ENCODE data around the gene SLC5A5. TPM values are rescaled to one million over a fixed set of nuclear protein-coding genes. Genes with fewer than 3 reads are reported as not detected.
A peak's percentile ranks its signal among the peaks of the same experiment; 100 is the strongest.

SLC5A5 gene
- total RNA-seq, 2 experiments from 2014 or later = 1.7 to 2.2 TPM

GRCh38 chr19:17855280-17856152 is 16.2 kb upstream of the SLC5A5 start:
- DNase-seq = peak; percentile 90
- CTCF ChIA-PET = interaction anchor here (0.6 to 20.4 kb wide), 21 partner anchors 9 to 249 kb away, joined by 3 to 326 read pairs (median 3); partner anchors contain the start of genes CCDC124 and SLC5A5
- POLR2A ChIA-PET = no interaction called here
- H3K4me1 Mint-ChIP-seq = peaks cover 23% of the 10 kb centered on the region
- H3K27me3 Mint-ChIP-seq = no peaks in the 10 kb centered on the region
- H3K36me3 Mint-ChIP-seq (ENCODE audit: low read depth) = peaks cover 15% of the 10 kb centered on the region
- H3K9me3 Mint-ChIP-seq = peaks cover 3% of the 10 kb centered on the region
- no peak overlapping the region for H3K4me3 Mint-ChIP-seq
- H3K27ac Mint-ChIP-seq = peak overlapping the region; percentile 74

DNA sequence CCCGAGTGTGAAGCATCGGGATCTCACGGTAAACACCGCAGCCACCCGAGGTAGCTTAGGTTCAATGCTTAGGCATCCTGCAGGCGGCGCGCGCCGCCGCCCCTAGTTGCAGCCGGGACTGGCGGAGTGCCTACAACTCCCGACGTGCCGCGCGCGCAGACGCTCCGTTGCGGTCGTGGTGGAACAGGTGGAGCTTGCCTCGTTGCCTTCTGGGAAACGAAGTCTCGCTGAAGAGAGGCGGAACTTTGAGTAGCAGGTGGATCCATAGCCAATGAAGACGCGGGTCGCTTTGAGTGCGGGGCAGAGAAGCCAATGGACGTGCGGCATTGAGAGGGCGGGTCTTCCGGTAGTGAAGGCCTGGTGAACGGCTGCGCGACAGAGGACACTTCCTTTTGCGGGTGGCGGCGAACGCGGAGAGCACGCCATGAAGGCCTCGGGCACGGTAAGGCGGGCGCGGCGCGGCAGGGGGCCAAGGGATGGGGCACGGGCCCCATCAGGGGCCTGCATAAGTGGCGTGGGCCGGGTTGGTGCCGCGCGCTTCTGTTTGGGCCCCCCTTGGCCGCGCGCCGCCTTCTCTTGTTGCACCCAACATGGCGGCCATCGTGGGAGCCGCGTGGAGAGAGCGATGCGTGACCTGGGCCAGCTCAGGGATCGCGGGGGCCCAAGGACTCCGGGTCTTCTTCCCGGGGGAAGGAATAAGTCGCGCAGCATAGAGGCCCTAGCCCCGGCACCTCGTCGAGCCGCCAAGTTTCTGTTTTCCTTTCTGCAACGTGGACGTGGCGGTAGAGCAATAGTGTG is 12.0 kb upstream of the SLC5A5 start, which contains the start of gene RPL18A:
Gene RPL18A (plus strand): TSS at position 378 of the 798 bp plus-strand sequence. CDS start 47 bp downstream, at position 425.
- peak; percentile 100 for DNase-seq
- Mint-ChIP-seq H3K4me1 (peaks cover 26% of the 10 kb centered on the region), H3K27ac (peak within 1 kb of the TSS; percentile 94), H3K9me3 (no peaks in the 10 kb centered on the region), H3K27me3 (no peaks in the 10 kb centered on the region), H3K4me3 (peak within 1 kb of the TSS; percentile 90), H3K36me3 (ENCODE audit: low read depth) (peaks cover 37% of the 10 kb centered on the region)
- CTCF ChIA-PET = interaction anchor here (0.5 to 20.4 kb wide), 55 partner anchors 9 to 1330 kb away, joined by 3 to 326 read pairs (median 4); partner anchors contain the start of genes ARRDC2, BST2, CCDC124 and FCHO1
- POLR2A ChIA-PET = interaction anchor here (0.9 to 1.4 kb wide), 4 partner anchors 9 to 73 kb away, joined by 3 to 38 read pairs (median 5); partner anchors contain the start of genes CCDC124 and JAK3

DNA sequence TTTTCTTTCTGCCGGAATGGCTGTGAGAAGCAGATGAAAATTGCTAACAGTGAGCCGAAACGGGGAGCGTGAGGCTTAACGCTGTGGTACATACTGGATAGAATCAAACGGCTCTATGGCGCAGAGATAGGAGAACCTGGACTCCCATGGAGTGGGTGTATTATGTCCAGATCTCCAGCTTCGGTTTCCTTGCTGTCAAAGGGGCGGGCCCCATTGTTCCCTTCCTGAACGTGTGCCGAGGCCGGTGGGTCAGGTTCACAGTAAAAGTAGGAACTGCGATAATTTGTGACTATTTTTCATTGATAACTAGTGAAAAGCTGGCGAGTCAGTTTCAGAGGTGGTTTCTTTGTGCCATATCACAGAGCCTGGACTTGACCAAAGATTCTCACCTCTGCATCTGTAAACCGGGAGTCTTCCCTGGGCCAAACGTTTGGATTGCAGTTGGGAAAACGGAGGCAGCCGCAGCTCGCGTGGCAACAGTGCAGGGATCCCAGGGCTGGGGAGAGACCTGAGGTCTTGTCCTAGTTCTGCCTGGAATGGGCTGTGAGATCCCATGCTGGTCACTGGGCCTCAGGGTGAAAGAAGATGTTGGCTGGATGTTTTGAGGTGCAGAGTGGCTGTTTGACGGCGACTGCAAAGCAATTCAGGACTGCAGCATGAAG is 11.3 kb upstream of the SLC5A5 start:
- DNase-seq = no peak
- H3K4me3 Mint-ChIP-seq = peak overlapping the region; percentile 90
- ChIA-PET POLR2A (no interaction called here), CTCF (interaction anchor here (1.4 to 20.4 kb wide), 5 partner anchors 10 to 364 kb away, joined by 3 to 326 read pairs (median 34); partner anchors contain the start of genes CCDC124 and SLC5A5)
- H3K27me3 Mint-ChIP-seq = no peaks in the 10 kb centered on the region
- peaks cover 42% of the 10 kb centered on the region for H3K36me3 Mint-ChIP-seq (ENCODE audit: low read depth)
- peaks cover 22% of the 10 kb centered on the region for H3K4me1 Mint-ChIP-seq
- H3K27ac Mint-ChIP-seq = peak overlapping the region; percentile 94
- H3K9me3 Mint-ChIP-seq = no peaks in the 10 kb centered on the region

- no peaks in the 10 kb centered on the region for H3K27me3 Mint-ChIP-seq
- H3K4me3 Mint-ChIP-seq = peak overlapping the region; percentile 90
- peaks cover 46% of the 10 kb centered on the region for H3K36me3 Mint-ChIP-seq (ENCODE audit: low read depth)
- ChIA-PET POLR2A (no interaction called here), CTCF (interaction anchor here (2.2 to 20.4 kb wide), 3 partner anchors 10 to 73 kb away, joined by 34 to 326 read pairs (median 39); partner anchors contain the start of genes CCDC124 and SLC5A5)
- DNase-seq = no peak
- no peaks in the 10 kb centered on the region for H3K9me3 Mint-ChIP-seq
- H3K4me1 Mint-ChIP-seq = peaks cover 18% of the 10 kb centered on the region
- peak overlapping the region; percentile 94 for H3K27ac Mint-ChIP-seq
These were observed 10.8 kb upstream of the SLC5A5 start for GRCh38 chr19:17860993-17861360.

GRCh38 chr19:17861542-17862402 is 10.0 kb upstream of the SLC5A5 start:
- peak overlapping the region; percentile 90 for H3K4me3 Mint-ChIP-seq
- ChIA-PET CTCF (interaction anchor here (20.4 kb wide), 1 partner anchor 72 kb away, joined by 326 read pairs; the partner anchor contains the start of gene CCDC124), POLR2A (no interaction called here)
- peaks cover 46% of the 10 kb centered on the region for H3K36me3 Mint-ChIP-seq (ENCODE audit: low read depth)
- no peak for DNase-seq
- H3K9me3 Mint-ChIP-seq = no peaks in the 10 kb centered on the region
- peaks cover 18% of the 10 kb centered on the region for H3K4me1 Mint-ChIP-seq
- H3K27ac Mint-ChIP-seq = peak overlapping the region; percentile 94
- H3K27me3 Mint-ChIP-seq = no peaks in the 10 kb centered on the region

- CTCF ChIA-PET = interaction anchor here (20.4 kb wide), 1 partner anchor 71 kb away, joined by 326 read pairs; the partner anchor contains the start of gene CCDC124
- H3K27ac Mint-ChIP-seq = peak overlapping the region; percentile 68
- H3K36me3 Mint-ChIP-seq (ENCODE audit: low read depth) = peaks cover 46% of the 10 kb centered on the region
- POLR2A ChIA-PET = no interaction called here
- peaks cover 18% of the 10 kb centered on the region for H3K4me1 Mint-ChIP-seq
- no peak overlapping the region for H3K4me3 Mint-ChIP-seq
- no peaks in the 10 kb centered on the region for H3K9me3 Mint-ChIP-seq
- no peak for DNase-seq
- H3K27me3 Mint-ChIP-seq = no peaks in the 10 kb centered on the region
These were observed 8.8 kb upstream of the SLC5A5 start for GRCh38 chr19:17862711-17863519.

GRCh38 chr19:17863520-17864182 is 8.1 kb upstream of the SLC5A5 start:
- CTCF ChIA-PET = interaction anchor here (0.6 to 20.4 kb wide), 3 partner anchors 12 to 70 kb away, joined by 3 to 326 read pairs (median 3); partner anchors contain the start of genes CCDC124 and JAK3
- Mint-ChIP-seq H3K36me3 (ENCODE audit: low read depth) (peaks cover 46% of the 10 kb centered on the region), H3K4me3 (no peak overlapping the region), H3K4me1 (peaks cover 18% of the 10 kb centered on the region), H3K9me3 (no peaks in the 10 kb centered on the region), H3K27ac (no peak overlapping the region), H3K27me3 (no peaks in the 10 kb centered on the region)
- DNase-seq = no peak
- POLR2A ChIA-PET = no interaction called here

- ChIA-PET POLR2A (interaction anchor here (0.6 kb wide), 1 partner anchor 226 kb away, joined by 3 read pairs; no protein-coding TSS in a partner anchor), CTCF (interaction anchor here (0.7 to 20.4 kb wide), 3 partner anchors 11 to 68 kb away, joined by 3 to 326 read pairs (median 5); partner anchors contain the start of gene CCDC124)
- Mint-ChIP-seq H3K27ac (peak overlapping the region; percentile 4), H3K27me3 (no peaks in the 10 kb centered on the region), H3K4me3 (no peak overlapping the region), H3K9me3 (no peaks in the 10 kb centered on the region), H3K4me1 (peaks cover 15% of the 10 kb centered on the region), H3K36me3 (ENCODE audit: low read depth) (peaks cover 37% of the 10 kb centered on the region)
- no peak for DNase-seq
These were observed 6.1 kb upstream of the SLC5A5 start for GRCh38 chr19:17865364-17866311.

GRCh38 chr19:17866312-17866963 is 5.3 kb upstream of the SLC5A5 start:
- ChIA-PET CTCF (interaction anchor here (20.4 kb wide), 1 partner anchor 67 kb away, joined by 326 read pairs; the partner anchor contains the start of gene CCDC124), POLR2A (no interaction called here)
- Mint-ChIP-seq H3K36me3 (ENCODE audit: low read depth) (peaks cover 29% of the 10 kb centered on the region), H3K27me3 (no peaks in the 10 kb centered on the region), H3K4me3 (no peak overlapping the region), H3K27ac (no peak overlapping the region), H3K9me3 (no peaks in the 10 kb centered on the region), H3K4me1 (peaks cover 14% of the 10 kb centered on the region)
- no peak for DNase-seq

Measured in activated CD4-positive, alpha-beta T cell treated with anti-CD3 and anti-CD28 coated beads, Interleukin-2, amount 10 ng/mL, durations not matched to agents 7 days and 5 days (primary cell).